NOMO-1 treated with dmso at 0.1 percent for 144 hours (cell line): Measurements from ENCODE around the gene VPS4A.
"Not testable (repeated sequence)": the region's sequence is repeated elsewhere in the genome, so short reads cannot be mapped to it uniquely, and the experiment has no call there.

ENCODE experiments used
- DNase-seq: peaks from one replicate; lab custom pipeline; 2025; ENCODE audit not compliant: unreplicated experiment; lab: John Stamatoyannopoulos, UW

Gene VPS4A

GRCh38 chr16:69326172-69326873 is 15.2 kb downstream of the VPS4A start:
- DNase-seq, result no peak

- no peak for DNase-seq
Measured at GRCh38 chr16:69327585-69328310, 16.6 kb downstream of the VPS4A start.

DNA sequence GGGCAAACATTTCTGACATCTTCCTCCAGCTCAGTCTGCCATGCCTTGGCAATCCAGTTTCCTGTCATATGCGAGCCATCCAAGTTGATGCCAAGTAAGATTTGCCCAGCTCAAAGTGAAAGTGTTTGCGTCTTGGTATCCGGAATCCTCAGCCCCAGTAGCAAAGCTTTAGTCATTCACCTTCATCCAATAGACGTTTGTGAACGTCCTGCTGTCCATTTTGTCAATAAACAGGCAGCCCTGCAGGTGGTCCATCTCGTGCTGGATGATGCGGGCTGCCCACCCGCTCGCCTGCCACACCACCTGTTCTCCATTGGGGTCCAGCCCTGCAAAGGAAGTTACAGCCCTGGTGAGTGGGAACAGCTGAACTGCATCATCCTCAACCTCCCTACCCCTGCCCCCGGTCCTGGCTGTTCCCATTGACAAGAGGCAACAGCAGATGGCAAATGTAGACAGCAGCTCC is 17.7 kb downstream of the VPS4A start:
- DNase-seq, result no peak

DNA sequence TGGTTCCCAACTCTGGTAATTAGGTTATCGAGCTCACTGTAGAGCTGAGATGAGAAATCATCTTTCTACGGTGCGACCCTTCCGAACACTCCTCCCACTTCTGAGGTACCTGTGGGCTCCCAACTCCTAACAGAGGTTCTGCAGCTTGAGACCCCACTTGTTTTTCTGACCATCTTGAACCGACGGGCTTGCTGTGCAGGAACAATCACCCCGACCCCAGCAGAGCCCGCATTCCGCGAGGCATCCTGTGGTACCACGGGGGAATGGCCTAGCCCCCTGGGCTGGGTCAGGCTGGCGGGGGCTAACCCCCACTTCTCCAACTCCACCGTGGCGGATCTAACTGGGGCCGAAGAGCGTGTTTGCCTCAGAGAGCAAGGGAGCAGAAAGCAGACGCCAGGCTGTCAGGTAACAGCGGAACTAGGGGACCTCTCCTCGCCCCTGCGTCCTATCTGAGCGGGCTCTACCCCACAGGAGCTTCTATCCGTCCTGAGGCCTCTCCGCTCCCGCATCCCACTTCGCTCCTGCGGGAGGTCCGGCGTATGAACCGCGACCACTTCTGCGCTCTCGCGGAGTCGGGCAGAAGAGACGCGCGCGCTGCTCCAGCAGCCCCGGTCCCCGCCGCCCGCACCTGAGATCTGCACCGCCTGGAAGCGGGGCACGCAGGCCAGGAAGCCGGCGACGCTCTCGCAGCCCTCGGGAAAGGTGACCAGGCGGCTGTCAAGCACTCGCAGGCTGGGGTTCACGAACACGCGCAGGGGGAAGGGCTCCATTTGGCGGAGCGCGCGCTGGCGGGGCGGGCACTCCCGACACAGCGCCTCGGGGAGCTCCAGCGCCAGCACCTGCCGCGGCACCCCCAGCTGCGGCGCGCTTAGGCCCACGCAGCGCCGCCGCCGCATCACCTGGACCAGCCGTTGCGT is 18.5 kb downstream of the VPS4A start:
- no peak for DNase-seq

DNA sequence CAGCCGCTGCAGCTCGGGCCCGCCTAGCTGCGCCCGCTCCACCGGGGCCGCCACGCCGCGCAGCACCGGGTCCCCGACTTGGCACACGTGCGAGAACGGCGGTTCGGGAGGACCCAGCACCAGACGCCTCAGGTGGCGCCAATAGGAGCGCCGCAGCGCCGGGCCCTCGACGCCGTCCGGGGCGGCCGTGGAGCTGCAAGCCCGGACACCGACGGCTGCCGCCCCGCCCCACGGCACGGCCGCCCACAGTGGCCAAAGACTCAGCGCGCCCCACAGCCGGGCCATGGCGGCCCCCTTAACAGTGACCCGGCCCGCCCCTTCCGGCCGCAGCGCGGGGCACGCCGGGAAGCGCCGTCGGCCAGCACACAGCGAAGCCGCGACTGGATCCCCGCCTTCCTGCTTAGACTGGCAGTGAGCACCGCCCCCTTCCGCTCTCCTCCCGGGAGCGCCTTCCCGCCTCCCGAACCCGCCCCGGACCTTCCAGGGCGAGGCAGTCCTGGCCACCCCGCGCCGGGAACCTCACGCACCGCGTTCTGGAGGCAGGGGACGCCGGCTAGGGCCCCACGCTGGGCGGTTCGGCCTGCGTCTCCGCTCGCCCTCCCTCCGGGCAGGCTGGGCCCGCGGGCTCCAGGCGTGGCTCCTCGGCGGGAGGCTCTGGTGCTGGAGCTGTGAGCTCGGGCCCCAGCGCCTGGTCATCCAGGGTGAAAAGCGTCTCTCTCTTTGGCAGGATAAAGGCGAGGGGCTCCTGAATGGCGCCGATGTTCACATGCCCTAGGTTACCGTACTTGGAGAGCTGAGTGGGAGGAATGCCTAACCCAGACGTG is 19.3 kb downstream of the VPS4A start, which contains the start of gene PDF:
TSS of gene PDF (minus strand) at position 303 of the 824 bp plus-strand sequence. CDS start at position 285, 18 bp downstream.
- peak; percentile 81 for DNase-seq

GRCh38 chr16:69334696-69335095 is 23.5 kb downstream of the VPS4A start:
- no peak for DNase-seq

GRCh38 chr16:69338557-69339288 is 27.6 kb downstream of the VPS4A start:
- no peak for DNase-seq

GRCh38 chr16:69339289-69340094 is 28.3 kb downstream of the VPS4A start, which contains the start of the genes COG8 and NIP7:
Gene COG8 (minus strand): TSS chr16:69339564. CDS start chr16:69339552, 12 bp downstream.
Gene NIP7 (plus strand): TSS chr16:69339772. CDS start chr16:69339830, 58 bp downstream.
- DNase-seq, result peak; percentile 97

- no peak for DNase-seq
Measured at GRCh38 chr16:69340095-69340644, 29.0 kb downstream of the VPS4A start.

DNA sequence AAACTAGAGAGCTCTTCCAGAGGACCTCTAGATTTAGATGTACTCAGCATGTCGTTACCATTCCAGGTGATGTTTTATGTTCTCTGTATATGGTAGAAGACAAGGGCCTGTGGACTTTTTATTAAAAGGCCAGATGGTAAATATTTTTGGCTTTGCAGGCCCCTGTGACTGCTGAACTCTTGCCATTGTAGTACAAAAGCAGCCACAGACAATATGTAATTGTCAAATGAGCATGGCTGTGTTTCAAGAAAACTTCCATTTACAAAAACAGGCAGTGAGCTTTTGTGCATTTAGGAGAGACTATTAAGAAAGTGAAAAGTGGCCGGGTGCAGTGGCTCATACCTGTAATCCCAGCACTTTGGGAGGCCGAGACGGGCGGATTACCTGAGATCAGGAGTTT is 33.0 kb downstream of the VPS4A start:
- no peak for DNase-seq

GRCh38 chr16:69345923-69346322 is 34.8 kb downstream of the VPS4A start:
- no peak for DNase-seq

DNA sequence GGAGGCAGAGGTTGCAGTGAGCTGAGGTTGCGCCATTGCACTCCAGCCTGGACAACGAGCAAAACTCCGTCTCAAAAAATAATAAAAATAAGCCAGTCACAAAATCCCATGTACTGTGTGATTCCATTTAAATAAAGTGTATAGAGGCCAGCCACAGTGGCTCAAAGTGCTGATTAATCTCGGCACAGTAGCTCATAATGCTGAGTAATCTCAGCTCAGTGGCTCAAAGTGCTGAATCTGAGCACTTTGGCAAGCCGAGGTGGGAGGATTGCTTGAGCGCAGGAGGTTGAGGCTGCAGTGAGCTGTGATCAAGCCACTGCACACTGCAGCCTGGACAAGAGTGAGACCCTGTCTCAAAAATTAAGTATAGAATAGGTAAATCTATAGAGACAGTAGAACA is 35.5 kb downstream of the VPS4A start:
- no peak for DNase-seq

- DNase-seq, result no peak
Measured at GRCh38 chr16:69348222-69348621, 37.1 kb downstream of the VPS4A start.

DNA sequence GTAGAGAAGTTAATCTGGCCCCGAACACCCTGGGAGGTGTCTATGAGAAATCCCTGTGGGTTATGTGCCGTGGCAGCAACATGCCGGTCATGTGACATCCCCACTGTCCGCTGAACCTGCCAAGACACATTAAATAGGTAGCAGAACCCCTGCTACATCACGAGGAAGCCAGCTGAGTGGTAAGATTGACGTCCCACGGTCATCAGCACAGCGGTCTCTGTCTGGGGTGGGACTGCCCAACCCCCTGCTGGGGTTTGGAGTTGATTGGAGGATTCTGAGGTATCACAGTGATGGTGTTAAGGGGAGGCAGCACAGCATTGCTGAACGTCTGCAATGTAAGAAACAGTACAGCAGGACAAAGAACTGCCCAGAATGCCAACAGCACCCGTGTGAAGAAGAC is 38.4 kb downstream of the VPS4A start:
- DNase-seq, result no peak

- DNase-seq, result no peak
Measured at GRCh38 chr16:69350536-69351133, 39.5 kb downstream of the VPS4A start.

DNA sequence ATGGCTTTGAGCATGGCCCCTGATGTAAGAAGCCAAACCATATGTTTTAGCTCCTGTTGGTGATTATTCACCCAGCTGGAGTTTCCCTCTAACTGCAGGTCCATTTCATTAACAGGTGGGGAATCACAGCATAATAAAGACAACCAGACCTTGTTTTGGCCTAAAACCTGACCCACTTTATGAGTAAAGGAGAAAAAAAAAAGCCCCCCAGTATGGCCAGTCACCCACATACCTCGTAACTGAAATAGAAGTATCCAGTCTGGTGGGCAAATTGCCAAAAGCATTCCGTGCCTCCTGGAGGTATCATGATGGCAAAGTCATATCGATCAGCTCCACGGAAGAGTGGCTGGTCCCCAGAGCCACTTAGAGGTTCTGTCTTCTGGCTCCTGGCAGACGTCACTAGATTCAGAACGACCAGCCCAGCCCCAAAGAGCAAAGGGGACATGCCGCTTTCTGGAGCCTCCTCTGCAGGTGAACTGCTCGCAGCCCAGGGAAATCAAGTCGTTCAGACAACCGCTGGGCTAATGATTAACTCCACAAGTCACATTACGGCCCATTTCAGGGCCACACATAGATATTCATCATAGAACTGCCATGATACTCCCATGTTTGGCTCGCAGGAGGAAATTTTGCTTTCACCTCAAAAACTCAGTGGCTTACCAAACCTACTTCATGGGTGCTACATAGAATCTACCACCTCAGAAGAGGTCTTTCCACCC is 40.3 kb downstream of the VPS4A start, which contains the start of gene TMED6:
TSS of gene TMED6 (minus strand) at position 478 of the 719 bp plus-strand sequence. CDS start at position 445, 33 bp downstream.
- DNase-seq, result no peak

DNA sequence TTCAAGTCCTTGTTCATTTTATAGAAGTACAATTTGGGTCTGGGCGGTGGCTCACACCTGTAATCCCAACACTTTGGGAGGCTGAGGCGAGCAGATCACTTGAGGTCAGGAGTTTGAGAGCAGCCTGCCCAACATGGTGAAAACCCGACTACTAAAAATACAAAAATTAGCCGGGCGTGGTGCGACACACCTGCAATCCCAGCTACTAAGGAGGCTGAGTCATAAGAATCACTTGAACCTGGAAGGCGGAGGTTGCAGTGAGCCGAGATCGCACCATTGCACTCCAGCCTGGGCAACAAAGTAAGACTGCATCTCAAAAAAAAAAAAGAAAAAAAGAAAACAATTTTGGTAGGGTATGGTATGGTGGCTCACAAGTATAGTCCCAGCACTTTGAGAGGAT is 48.9 kb downstream of the VPS4A start:
- DNase-seq, result not testable (repeated sequence)
